ENCODE data around the gene CLDN10. TPM values are rescaled to one million over a fixed set of nuclear protein-coding genes. Genes with fewer than 3 reads are reported as not detected.

Gene CLDN10
- total and polyA plus RNA-seq, 2 donors (not counting 1 experiment from before 2014, with no cell fraction given), result not detected

DNA sequence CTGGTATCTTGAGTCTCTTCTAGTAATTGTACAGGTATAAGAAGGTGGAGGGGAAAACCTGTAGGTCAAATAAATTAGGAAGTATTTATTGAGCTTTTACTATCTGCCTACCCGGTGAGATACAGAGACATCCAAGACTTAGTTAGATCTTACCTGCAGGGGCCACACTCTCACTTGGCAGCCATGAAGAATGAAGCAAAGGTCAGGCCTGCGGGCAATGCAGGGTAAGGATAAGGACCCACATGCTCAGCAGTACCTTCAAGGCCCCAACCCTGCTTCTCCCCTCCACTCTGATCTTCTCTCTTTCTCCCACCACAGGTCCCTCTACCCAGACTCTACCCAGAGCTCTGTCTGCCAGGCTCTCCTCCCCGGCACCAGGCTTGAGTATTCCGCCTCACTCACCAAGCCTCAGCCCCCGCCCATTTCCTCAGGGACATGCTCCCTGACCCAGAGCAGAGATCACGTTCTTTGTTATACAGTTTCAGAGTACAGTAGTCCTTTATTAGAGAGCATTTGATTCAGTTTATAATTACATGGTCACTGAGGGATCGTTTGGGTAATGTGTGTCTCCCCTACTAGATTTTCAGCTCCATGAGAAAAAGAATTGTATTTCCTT lies 18.9 kb upstream of the CLDN10 start:
- no peak overlapping the region for H3K9ac ChIP-seq (ENCODE audit: low read length)
- 95% methylated on average over 4 of the region's 7 CpGs for WGBS (ENCODE audit: insufficient coverage)
- H3K4me2 ChIP-seq (replicated peaks; ENCODE audit: low read depth, low read length, poor library complexity, severe bottlenecking), result no peak overlapping the region
- CTCF ChIA-PET, result interaction anchor here (3.1 kb wide), 1 partner anchor 300 kb away, joined by 12 read pairs; no protein-coding TSS in a partner anchor
- no peak overlapping the region for H2AFZ ChIP-seq (ENCODE audit: insufficient read depth, low read depth, low read length, poor library complexity, severe bottlenecking)
- intact Hi-C loops (cut with micrococcal nuclease), result no loop called here
- H4K20me1 ChIP-seq (ENCODE audit: control insufficient read depth, insufficient read depth, low read length, poor library complexity, severe bottlenecking), result no peaks in the 10 kb centered on the region
- Mint-ChIP-seq H3K4me3 (no peak overlapping the region), H3K27ac (no peak overlapping the region), H3K27me3 (peaks cover 27% of the 10 kb centered on the region), H3K4me1 (no peaks in the 10 kb centered on the region), H3K9me3 (ENCODE audit: insufficient read depth) (peaks cover under 1% of the 10 kb centered on the region)
- no peaks in the 10 kb centered on the region for H3K79me2 ChIP-seq (ENCODE audit: control insufficient read depth, insufficient read depth, low read length)
- no peak for DNase-seq
- H3K4me1 ChIP-seq (ENCODE audit: control insufficient read depth in 2 of 2, insufficient read depth in 2 of 2, low read length in 2 of 2), result no peaks in the 10 kb centered on the region
- peaks cover 0 to 3% (median 0%) of the 10 kb centered on the region in 4 experiments for H3K27me3 ChIP-seq (replicated peaks in 1 of 4; ENCODE audit: control extremely low read depth in 1 of 4, control insufficient read depth in 3 of 4, insufficient read depth in 4 of 4, low read length in 3 of 4)
- no peaks in the 10 kb centered on the region for H3K9me3 ChIP-seq (ENCODE audit: control extremely low read depth in 1 of 3, control insufficient read depth in 2 of 3, insufficient read depth in 1 of 3, low read length in 2 of 3)
- POLR2A ChIA-PET, result no interaction called here
- no peaks in the 10 kb centered on the region for H3K36me3 ChIP-seq (replicated peaks in 1 of 2; ENCODE audit: control extremely low read depth in 1 of 2, control insufficient read depth in 1 of 2, extremely low read depth in 1 of 2, insufficient read depth in 2 of 2, low read length in 1 of 2)
- H3K4me3 ChIP-seq (ENCODE audit: control extremely low read depth in 1 of 5, extremely low read depth in 1 of 5, insufficient read depth in 1 of 5, low read depth in 2 of 5, low read length in 4 of 5), result no peak overlapping the region
- no peak overlapping the region for H3K27ac ChIP-seq (ENCODE audit: low read length in 2 of 2)
- no peak for ATAC-seq (ENCODE audit: low read depth)
- TF ChIP-seq EZH2 (IDR thresholded peaks at IDR 0.05; ENCODE audit: borderline replicate concordance, insufficient read depth, low read depth, low read length, poor library complexity, severe bottlenecking), result no peak
- TF ChIP-seq, protein P1, sequence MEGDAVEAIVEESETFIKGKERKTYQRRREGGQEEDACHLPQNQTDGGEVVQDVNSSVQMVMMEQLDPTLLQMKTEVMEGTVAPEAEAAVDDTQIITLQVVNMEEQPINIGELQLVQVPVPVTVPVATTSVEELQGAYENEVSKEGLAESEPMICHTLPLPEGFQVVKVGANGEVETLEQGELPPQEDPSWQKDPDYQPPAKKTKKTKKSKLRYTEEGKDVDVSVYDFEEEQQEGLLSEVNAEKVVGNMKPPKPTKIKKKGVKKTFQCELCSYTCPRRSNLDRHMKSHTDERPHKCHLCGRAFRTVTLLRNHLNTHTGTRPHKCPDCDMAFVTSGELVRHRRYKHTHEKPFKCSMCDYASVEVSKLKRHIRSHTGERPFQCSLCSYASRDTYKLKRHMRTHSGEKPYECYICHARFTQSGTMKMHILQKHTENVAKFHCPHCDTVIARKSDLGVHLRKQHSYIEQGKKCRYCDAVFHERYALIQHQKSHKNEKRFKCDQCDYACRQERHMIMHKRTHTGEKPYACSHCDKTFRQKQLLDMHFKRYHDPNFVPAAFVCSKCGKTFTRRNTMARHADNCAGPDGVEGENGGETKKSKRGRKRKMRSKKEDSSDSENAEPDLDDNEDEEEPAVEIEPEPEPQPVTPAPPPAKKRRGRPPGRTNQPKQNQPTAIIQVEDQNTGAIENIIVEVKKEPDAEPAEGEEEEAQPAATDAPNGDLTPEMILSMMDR (IDR thresholded peaks at IDR 0.05), result no peak

DNA sequence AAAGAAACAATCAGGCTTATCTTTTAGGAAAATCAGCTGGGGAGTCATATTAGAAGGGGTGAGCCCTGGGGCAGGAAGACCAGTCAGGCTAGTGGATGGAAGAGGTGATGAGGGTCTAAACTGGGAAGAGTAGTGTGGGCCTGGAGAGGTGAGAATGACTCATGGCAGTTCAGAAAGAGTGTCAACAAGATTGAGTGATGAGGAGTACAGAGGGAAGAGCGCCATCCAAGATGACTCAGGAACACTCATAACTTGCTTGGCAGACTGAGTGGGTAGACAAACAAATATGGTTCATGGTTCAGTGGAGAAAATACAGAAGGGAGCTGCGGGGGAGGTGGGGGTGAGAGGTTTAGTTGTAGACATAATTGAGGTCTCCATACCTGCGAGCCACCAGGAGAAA lies 17.3 kb upstream of the CLDN10 start:
- Histone ChIP-seq H3K36me3 (replicated peaks in 1 of 2; ENCODE audit: control extremely low read depth in 1 of 2, control insufficient read depth in 1 of 2, extremely low read depth in 1 of 2, insufficient read depth in 2 of 2, low read length in 1 of 2) (no peaks in the 10 kb centered on the region), H2AFZ (ENCODE audit: insufficient read depth, low read depth, low read length, poor library complexity, severe bottlenecking) (no peak overlapping the region), H3K9ac (ENCODE audit: low read length) (no peak overlapping the region), H3K4me1 (ENCODE audit: control insufficient read depth in 2 of 2, insufficient read depth in 2 of 2, low read length in 2 of 2) (no peaks in the 10 kb centered on the region), H3K27ac (ENCODE audit: low read length in 2 of 2) (no peak overlapping the region), H3K4me3 (ENCODE audit: control extremely low read depth in 1 of 5, extremely low read depth in 1 of 5, insufficient read depth in 1 of 5, low read depth in 2 of 5, low read length in 4 of 5) (no peak overlapping the region), H3K9me3 (ENCODE audit: control extremely low read depth in 1 of 3, control insufficient read depth in 2 of 3, insufficient read depth in 1 of 3, low read length in 2 of 3) (no peaks in the 10 kb centered on the region), H3K4me2 (replicated peaks; ENCODE audit: low read depth, low read length, poor library complexity, severe bottlenecking) (no peak overlapping the region), H3K27me3 (replicated peaks in 1 of 4; ENCODE audit: control extremely low read depth in 1 of 4, control insufficient read depth in 3 of 4, insufficient read depth in 4 of 4, low read length in 3 of 4) (no peaks in the 10 kb centered on the region), H3K79me2 (ENCODE audit: control insufficient read depth, insufficient read depth, low read length) (no peaks in the 10 kb centered on the region), H4K20me1 (ENCODE audit: control insufficient read depth, insufficient read depth, low read length, poor library complexity, severe bottlenecking) (no peaks in the 10 kb centered on the region)
- intact Hi-C loops (cut with micrococcal nuclease), result no loop called here
- Mint-ChIP-seq H3K4me3 (no peak overlapping the region), H3K27me3 (peaks cover 27% of the 10 kb centered on the region), H3K27ac (no peak overlapping the region), H3K4me1 (no peaks in the 10 kb centered on the region), H3K9me3 (ENCODE audit: insufficient read depth) (no peaks in the 10 kb centered on the region)
- POLR2A ChIA-PET, result no interaction called here
- ATAC-seq (ENCODE audit: low read depth), result no peak
- CTCF ChIA-PET, result interaction anchor here (3.1 kb wide), 1 partner anchor 299 kb away, joined by 12 read pairs; no protein-coding TSS in a partner anchor
- TF ChIP-seq, protein P1 (IDR thresholded peaks at IDR 0.05), result no peak
- no peak for TF ChIP-seq EZH2 (IDR thresholded peaks at IDR 0.05; ENCODE audit: borderline replicate concordance, insufficient read depth, low read depth, low read length, poor library complexity, severe bottlenecking)
- WGBS (ENCODE audit: insufficient coverage), result 86% methylated on average over 3 of the region's 3 CpGs
- no peak for DNase-seq

All from B cell (primary cell).